Thyroid gland (tissue), 4 donors: Measurements from ENCODE around the gene P2RX2. TPM values are rescaled to one million over a fixed set of nuclear protein-coding genes. Genes with fewer than 3 reads are reported as not detected.

ENCODE experiments used
- DNase-seq, 2 donors: peaks; one replicate each; pipeline ENCODE4 v3.0.0-alpha.2; 2019
- H3K27ac ChIP-seq, 3 donors: fragments of 200-600 bp; sonication (generic); 1 replicate in 2 of 3; 2 replicates in 1 of 3; pipeline ENCODE4 v1.5.1; 2016 to 2019; ENCODE audit warnings: mild to moderate bottlenecking in 1 of 3, moderate library complexity in 1 of 3
- H3K27me3 ChIP-seq: fragments of 200-600 bp; sonication (generic); one replicate; pipeline ENCODE4 v1.5.1; 2019
- H3K36me3 ChIP-seq, 2 donors: fragments of 200-600 bp; sonication (generic); one replicate each; pipeline ENCODE4 v1.5.1; 2016 to 2019
- H3K4me1 ChIP-seq, 2 donors: fragments of 200-600 bp; sonication (generic); one replicate each; pipeline ENCODE4 v1.5.1; 2017 to 2019
- H3K4me3 ChIP-seq, 3 donors: fragments of 200-600 bp; sonication (generic); replicated peaks in 1 of 3; 1 replicate in 2 of 3; 2 replicates in 1 of 3; pipeline ENCODE4 v1.5.1; 2016; ENCODE audit warnings: mild to moderate bottlenecking in 1 of 3
- H3K9me3 ChIP-seq: fragments of 200-600 bp; sonication (generic); one replicate; pipeline ENCODE4 v1.5.1; 2017
- CTCF ChIP-seq, 6 experiments: fragments of 200-600 bp in 3 of 6; fragments of 450-650 bp in 3 of 6; sonication (generic) in 3 of 6; IDR thresholded peaks; one replicate each; pipeline ENCODE4 v1.5.1; 2016 to 2019; ENCODE audit warnings: antibody characterized with exemption in 6 of 6, mild to moderate bottlenecking in 2 of 6, inconsistent platforms in 1 of 6, moderate library complexity in 1 of 6
- POLR2A ChIP-seq, 2 donors: fragments of 450-650 bp; IDR thresholded peaks; one replicate each; pipeline ENCODE4 v1.6.1; 2017; ENCODE audit warnings: antibody characterized with exemption in 2 of 2, mild to moderate bottlenecking in 2 of 2, moderate library complexity in 1 of 2
- WGBS, 2 donors: methylation state at CpG; one replicate each; pipeline ENCODE4 v1.1.5; 2017; 5-methylcytosine and 5-hydroxymethylcytosine counted together
- intact Hi-C: fragments of 100-400 bp; cut with DNase I; formaldehyde crosslinking; loops from one replicate; pipeline ENCODE4 v1.15.1; 2023
- total RNA-seq, 4 donors: library from RNA; depleted of rRNA; stranded (reverse); fragments of >200 nt; gene quantifications; one replicate each; pipeline ENCODE4 v1.2.3, GENCODE V29; 2016

Gene P2RX2
- total RNA-seq, 4 donors from 2014 or later, result 0.45 TPM; not detected in 3

GRCh38 chr12:132660052-132660451, 41.5 kb downstream of the P2RX2 start:
- TF ChIP-seq POLR2A (IDR thresholded peaks at IDR 0.05) (no peak), CTCF (IDR thresholded peaks at IDR 0.05) (no peak)
- intact Hi-C loops, result no loop called here
- Histone ChIP-seq H3K36me3 (peaks cover 19 to 39% of the 10 kb centered on the region in 2 donors), H3K9me3 (no peaks in the 10 kb centered on the region), H3K27me3 (no peaks in the 10 kb centered on the region), H3K4me3 (no peak overlapping the region), H3K27ac (no peak overlapping the region), H3K4me1 (no peaks in the 10 kb centered on the region)
- DNase-seq, result no peak
- WGBS, 2 donors, result 76 to 92% methylated on average over 5 of the region's 5 CpGs

DNA sequence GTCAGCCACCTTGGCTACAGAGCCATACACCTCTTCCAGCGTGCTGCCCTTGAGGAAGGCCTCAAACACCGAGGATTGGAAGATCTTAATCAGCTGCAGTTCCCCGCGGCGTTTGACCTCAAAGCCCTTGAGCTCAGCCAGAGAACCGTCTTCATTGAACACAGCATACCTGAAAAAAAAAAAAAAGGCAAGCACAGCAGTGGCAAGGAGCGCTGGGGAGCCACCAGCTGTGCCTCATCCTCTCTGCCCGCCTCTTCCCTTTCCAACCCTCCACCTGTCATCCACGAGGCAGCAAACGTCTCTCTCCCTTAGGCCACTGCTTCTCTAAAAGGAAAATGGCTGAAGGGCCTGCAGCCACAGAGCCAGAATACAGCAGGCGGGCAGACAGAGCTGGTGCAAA, 42.4 kb downstream of the P2RX2 start:
- intact Hi-C loops, result no loop called here
- peaks cover 19 to 39% of the 10 kb centered on the region in 2 donors for H3K36me3 ChIP-seq

GRCh38 chr12:132661972-132662371, 43.4 kb downstream of the P2RX2 start:
- H3K27ac ChIP-seq, result no peak overlapping the region
- no peak for DNase-seq
- H3K4me1 ChIP-seq, result no peaks in the 10 kb centered on the region
- intact Hi-C loops, result no loop called here
- no peak overlapping the region for H3K4me3 ChIP-seq
- H3K36me3 ChIP-seq, result peaks cover 11 to 37% of the 10 kb centered on the region in 2 donors
- no peaks in the 10 kb centered on the region for H3K27me3 ChIP-seq
- no peak for TF ChIP-seq CTCF (IDR thresholded peaks at IDR 0.05)
- WGBS, 2 donors, result 67 to 78% methylated on average over 5 of the region's 5 CpGs
- no peaks in the 10 kb centered on the region for H3K9me3 ChIP-seq

More for the DNA sequence above, 42.4 kb downstream of the P2RX2 start:
- no peak overlapping the region for H3K4me3 ChIP-seq
- H3K9me3 ChIP-seq, result no peaks in the 10 kb centered on the region
- H3K4me1 ChIP-seq, result no peaks in the 10 kb centered on the region
- no peaks in the 10 kb centered on the region for H3K27me3 ChIP-seq
- 84 to 88% methylated on average over 11 of the region's 11 CpGs for WGBS, 2 donors
- H3K27ac ChIP-seq, result no peak overlapping the region
- no peak for DNase-seq
- TF ChIP-seq POLR2A (IDR thresholded peaks at IDR 0.05) (no peak), CTCF (IDR thresholded peaks at IDR 0.05) (no peak)

DNA sequence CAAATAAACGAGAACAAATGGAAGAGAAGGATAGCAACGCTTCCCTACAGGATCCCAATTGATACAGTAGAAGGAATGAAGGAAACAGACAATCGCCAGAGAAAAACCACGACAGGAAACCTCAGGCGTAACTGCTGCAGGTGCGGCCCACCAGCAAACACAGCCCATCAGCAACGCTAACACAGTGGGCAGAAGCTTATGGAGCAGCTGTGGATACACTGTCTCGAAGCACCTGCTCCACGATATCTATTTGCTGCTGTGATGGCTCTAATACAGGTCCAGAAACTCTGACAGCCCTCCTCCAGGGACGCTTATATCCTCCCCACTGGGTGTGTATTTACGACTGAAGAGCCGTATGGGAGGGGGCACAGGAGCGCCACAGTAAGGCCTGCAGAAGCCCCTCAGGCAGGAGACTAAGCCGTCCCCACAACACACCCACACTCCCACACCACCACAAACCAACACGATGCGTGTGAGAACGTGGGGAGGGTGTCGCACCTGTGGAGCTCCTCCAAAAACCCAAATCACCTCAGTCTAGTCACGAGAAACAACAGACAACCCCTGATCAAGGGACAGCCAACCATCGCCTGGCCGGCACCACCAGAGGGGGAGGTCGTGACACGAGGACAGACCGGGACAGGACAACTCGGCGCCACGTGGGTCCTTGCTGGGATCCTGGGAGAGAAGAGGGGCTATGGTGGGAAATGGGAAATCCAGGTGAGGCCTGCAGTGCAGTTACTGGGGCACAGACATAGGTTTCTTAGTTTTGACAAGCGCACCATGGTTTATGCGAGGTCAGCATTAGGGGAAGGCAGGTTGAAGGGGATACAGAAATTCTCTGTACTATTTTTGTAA, 44.6 kb downstream of the P2RX2 start:
- Histone ChIP-seq H3K9me3 (no peaks in the 10 kb centered on the region), H3K4me1 (no peaks in the 10 kb centered on the region), H3K27ac (no peak overlapping the region), H3K4me3 (no peak overlapping the region), H3K27me3 (no peaks in the 10 kb centered on the region), H3K36me3 (peaks cover 11 to 38% of the 10 kb centered on the region in 2 donors)
- DNase-seq, result no peak
- WGBS, 2 donors, result 90 to 92% methylated on average over 27 to 28 of the region's 29 CpGs
- TF ChIP-seq POLR2A (IDR thresholded peaks at IDR 0.05) (no peak), CTCF (IDR thresholded peaks at IDR 0.05) (no peak)
- intact Hi-C loops, result no loop called here
